ENCODE measurements around the gene KCNA2.

The KCNA2 gene

GRCh38 chr1:110602466-110602865 lies 3.7 kb downstream of the KCNA2 start:
- DNase-seq (ENCODE audit: low read depth) = no peak

GRCh38 chr1:110601332-110601731 lies 4.8 kb downstream of the KCNA2 start:
- no peak for DNase-seq (ENCODE audit: low read depth)

- DNase-seq (ENCODE audit: low read depth) = no peak
These were observed 5.4 kb downstream of the KCNA2 start for GRCh38 chr1:110600716-110601115.

- no peak for DNase-seq (ENCODE audit: low read depth)
These were observed 8.2 kb downstream of the KCNA2 start for GRCh38 chr1:110597966-110598365.

- no peak for DNase-seq (ENCODE audit: low read depth)
These were observed 9.8 kb downstream of the KCNA2 start for GRCh38 chr1:110596312-110596711.

- DNase-seq (ENCODE audit: low read depth) = no peak
These were observed 10.8 kb downstream of the KCNA2 start for GRCh38 chr1:110595353-110595710.

- DNase-seq (ENCODE audit: low read depth) = no peak
These were observed 11.5 kb downstream of the KCNA2 start for GRCh38 chr1:110594456-110595352.

- no peak for DNase-seq (ENCODE audit: low read depth)
These were observed 12.3 kb downstream of the KCNA2 start for GRCh38 chr1:110593902-110594301.

- DNase-seq (ENCODE audit: low read depth) = no peak
These were observed 14.2 kb downstream of the KCNA2 start for GRCh38 chr1:110591956-110592355.

- DNase-seq (ENCODE audit: low read depth) = no peak
These were observed 17.2 kb downstream of the KCNA2 start for GRCh38 chr1:110588991-110589390.

- no peak for DNase-seq (ENCODE audit: low read depth)
These were observed 17.7 kb downstream of the KCNA2 start for GRCh38 chr1:110588486-110588885.

- DNase-seq (ENCODE audit: low read depth) = no peak
These were observed 18.3 kb downstream of the KCNA2 start for GRCh38 chr1:110587906-110588305.

- DNase-seq (ENCODE audit: low read depth) = no peak
These were observed 20.7 kb downstream of the KCNA2 start for GRCh38 chr1:110585481-110585880.

GRCh38 chr1:110584045-110584444 lies 22.1 kb downstream of the KCNA2 start:
- no peak for DNase-seq (ENCODE audit: low read depth)

GRCh38 chr1:110583505-110583904 lies 22.7 kb downstream of the KCNA2 start:
- no peak for DNase-seq (ENCODE audit: low read depth)

GRCh38 chr1:110582378-110582777 lies 23.8 kb downstream of the KCNA2 start:
- no peak for DNase-seq (ENCODE audit: low read depth)

GRCh38 chr1:110581682-110582145 lies 24.4 kb downstream of the KCNA2 start:
- DNase-seq (ENCODE audit: low read depth) = no peak

GRCh38 chr1:110580244-110580643 lies 25.9 kb downstream of the KCNA2 start:
- no peak for DNase-seq (ENCODE audit: low read depth)

GRCh38 chr1:110579460-110579859 lies 26.7 kb downstream of the KCNA2 start:
- DNase-seq (ENCODE audit: low read depth) = no peak

- DNase-seq (ENCODE audit: low read depth) = no peak
These were observed 29.7 kb downstream of the KCNA2 start for GRCh38 chr1:110576441-110576840.

- no peak for DNase-seq (ENCODE audit: low read depth)
These were observed 32.8 kb downstream of the KCNA2 start for GRCh38 chr1:110573314-110573713.

- no peak for DNase-seq (ENCODE audit: low read depth)
These were observed 33.4 kb downstream of the KCNA2 start for GRCh38 chr1:110572751-110573150.

GRCh38 chr1:110570901-110571300 lies 35.3 kb downstream of the KCNA2 start:
- no peak for DNase-seq (ENCODE audit: low read depth)

- no peak for DNase-seq (ENCODE audit: low read depth)
These were observed 35.9 kb downstream of the KCNA2 start for GRCh38 chr1:110570307-110570706.
